H9 (cell line): ENCODE data around the gene LLCFC1. TPM values are rescaled to one million over a fixed set of nuclear protein-coding genes. Genes with fewer than 3 reads are reported as not detected.

Experiments used
- DNase-seq: peaks from one replicate; pipeline ENCODE4 v3.0.0-alpha.2; 2017
- H2AFZ ChIP-seq: one replicate; pipeline ENCODE4 v1.6.1; 2013; ENCODE audit warnings: mild to moderate bottlenecking, low read length, control low read depth, moderate library complexity
- H2AK5ac ChIP-seq: 2 replicates; pipeline ENCODE4 v1.6.1; 2013; ENCODE audit warnings: low read length, control low read depth, mixed read lengths; ENCODE audit not compliant: insufficient read length
- H2BK120ac ChIP-seq: one replicate; pipeline ENCODE4 v1.6.1; 2013; ENCODE audit warnings: low read depth, mild to moderate bottlenecking, low read length, control low read depth, inconsistent platforms; ENCODE audit not compliant: poor library complexity, severe bottlenecking
- H2BK12ac ChIP-seq: 2 replicates; pipeline ENCODE4 v1.6.1; 2013; ENCODE audit warnings: low read length, control low read depth, mixed read lengths, low read depth; ENCODE audit not compliant: insufficient read length
- H2BK15ac ChIP-seq: 2 replicates; pipeline ENCODE4 v1.6.1; 2013; ENCODE audit warnings: low read depth, low read length, control low read depth
- H2BK20ac ChIP-seq: one replicate; pipeline ENCODE4 v1.6.1; 2013; ENCODE audit warnings: low read depth, mild to moderate bottlenecking, low read length, control low read depth, inconsistent platforms; ENCODE audit not compliant: poor library complexity, severe bottlenecking
- H2BK5ac ChIP-seq: 2 replicates; pipeline ENCODE4 v1.6.1; 2013; ENCODE audit warnings: low read length, control low read depth, mixed read lengths; ENCODE audit not compliant: insufficient read length
- H3K14ac ChIP-seq: 2 replicates; pipeline ENCODE4 v1.6.1; 2013; ENCODE audit warnings: low read length, control low read depth; ENCODE audit not compliant: insufficient read depth
- H3K18ac ChIP-seq: 2 replicates; pipeline ENCODE4 v1.6.1; 2013; ENCODE audit warnings: low read depth, mild to moderate bottlenecking, mixed read lengths, low read length, control low read depth; ENCODE audit not compliant: insufficient read length
- H3K23ac ChIP-seq: 2 replicates; pipeline ENCODE4 v1.6.1; 2013; ENCODE audit warnings: low read length, control low read depth, mixed read lengths, low read depth; ENCODE audit not compliant: insufficient read length
- H3K23me2 ChIP-seq: 2 replicates; pipeline ENCODE4 v1.6.1; 2013; ENCODE audit warnings: low read depth, mild to moderate bottlenecking, mixed read lengths, low read length, control low read depth; ENCODE audit not compliant: insufficient read length, poor library complexity, severe bottlenecking
- H3K27ac ChIP-seq: 2 replicates; pipeline ENCODE4 v1.5.1; 2013; ENCODE audit warnings: low read length, control low read depth, mixed read lengths, low read depth; ENCODE audit not compliant: insufficient read length
- H3K27me3 ChIP-seq: 2 replicates; pipeline ENCODE4 v1.6.1; 2013; ENCODE audit warnings: low read length, control low read depth, inconsistent platforms; ENCODE audit not compliant: insufficient read depth
- H3K4ac ChIP-seq: 2 replicates; pipeline ENCODE4 v1.6.1; 2013; ENCODE audit warnings: low read depth, mild to moderate bottlenecking, control low read depth, inconsistent platforms, low read length, moderate library complexity
- H3K4me1 ChIP-seq: 2 replicates; pipeline ENCODE4 v1.6.1; 2013; ENCODE audit warnings: low read length, control low read depth, inconsistent platforms; ENCODE audit not compliant: insufficient read depth
- H3K4me2 ChIP-seq: 2 replicates; pipeline ENCODE4 v1.6.1; 2013; ENCODE audit warnings: low read length, control low read depth, mixed read lengths; ENCODE audit not compliant: insufficient read length, insufficient read depth
- H3K56ac ChIP-seq: 2 replicates; pipeline ENCODE4 v1.6.1; 2013; ENCODE audit warnings: low read depth, mild to moderate bottlenecking, mixed read lengths, low read length, control low read depth; ENCODE audit not compliant: insufficient read length
- H3K79me1 ChIP-seq: 2 replicates; pipeline ENCODE4 v1.6.1; 2013; ENCODE audit warnings: low read depth, mild to moderate bottlenecking, moderate library complexity, low read length, control low read depth, inconsistent platforms; ENCODE audit not compliant: insufficient read depth, poor library complexity, severe bottlenecking
- H3K79me2 ChIP-seq: 2 replicates; pipeline ENCODE4 v1.6.1; 2013; ENCODE audit warnings: low read length, control low read depth, inconsistent platforms; ENCODE audit not compliant: insufficient read depth
- H3K9ac ChIP-seq: 2 replicates; pipeline ENCODE4 v1.6.1; 2013; ENCODE audit warnings: low read length, control low read depth, mixed read lengths; ENCODE audit not compliant: insufficient read length; ENCODE audit errors: extremely low read depth
- H3K9me3 ChIP-seq: one replicate; pipeline ENCODE4 v1.6.1; 2013; ENCODE audit warnings: low read depth, low read length, inconsistent platforms; ENCODE audit not compliant: control insufficient read depth
- H3T11ph ChIP-seq: one replicate; pipeline ENCODE4 v1.6.1; 2013; ENCODE audit warnings: mild to moderate bottlenecking, low read length, control low read depth, inconsistent platforms
- H4K20me1 ChIP-seq: one replicate; pipeline ENCODE4 v1.6.1; 2013; ENCODE audit not compliant: control insufficient read depth, insufficient read length, insufficient read depth
- H4K5ac ChIP-seq: 2 replicates; pipeline ENCODE4 v1.6.1; 2013; ENCODE audit warnings: low read depth, mild to moderate bottlenecking, mixed read lengths, low read length, control low read depth; ENCODE audit not compliant: insufficient read length
- H4K8ac ChIP-seq: replicated peaks from 2 replicates; pipeline ENCODE4 v1.6.1; 2013; ENCODE audit warnings: low read length, control low read depth, mixed read lengths, low read depth; ENCODE audit not compliant: insufficient read length
- H4K91ac ChIP-seq: 2 replicates; pipeline ENCODE4 v1.6.1; 2013; ENCODE audit warnings: low read depth, mild to moderate bottlenecking, moderate library complexity, mixed read lengths, low read length, control low read depth; ENCODE audit not compliant: insufficient read length
- H3K27ac Mint-ChIP-seq, 3 experiments: 2 replicates in 2 of 3; 3 replicates in 1 of 3; pipeline ENCODE4 v1.8.0; 2020 to 2021; ENCODE audit warnings: mixed read lengths in 3 of 3, mild to moderate bottlenecking in 1 of 3, moderate library complexity in 1 of 3
- H3K27me3 Mint-ChIP-seq: 2 replicates; pipeline ENCODE4 v1.8.0; 2021; ENCODE audit warnings: low read depth, mild to moderate bottlenecking, moderate library complexity, mixed read lengths
- H3K36me3 Mint-ChIP-seq, 3 experiments: 2 replicates in 2 of 3; 3 replicates in 1 of 3; pipeline ENCODE4 v1.8.0; 2020 to 2021; ENCODE audit warnings: low read depth in 3 of 3, mixed read lengths in 3 of 3; ENCODE audit not compliant: insufficient read depth in 1 of 3
- H3K4me1 Mint-ChIP-seq, 2 experiments: 2 replicates each; pipeline ENCODE4 v1.8.0; 2020; ENCODE audit warnings: mixed read lengths in 2 of 2
- H3K4me3 Mint-ChIP-seq, 2 experiments: 2 replicates in 1 of 2; 3 replicates in 1 of 2; pipeline ENCODE4 v1.8.0; 2020 to 2021; ENCODE audit warnings: mild to moderate bottlenecking in 2 of 2, mixed read lengths in 2 of 2, moderate library complexity in 1 of 2
- H3K9me3 Mint-ChIP-seq, 2 experiments: 2 replicates in 1 of 2; 3 replicates in 1 of 2; pipeline ENCODE4 v1.8.0; 2020; ENCODE audit warnings: mild to moderate bottlenecking in 2 of 2, mixed read lengths in 2 of 2, moderate library complexity in 1 of 2
- CTCF ChIP-seq: fragments of 200-600 bp; sonication (generic); conservative IDR thresholded peaks from 3 replicates; pipeline ENCODE4 v1.8.0; 2021; ENCODE audit warnings: antibody characterized with exemption, mild to moderate bottlenecking
- WGBS: extraction: QIAGEN DNeasy Blood & Tissue Kit; methylation state at CpG from one replicate; pipeline ENCODE4 v1.1.7; 2013; ENCODE audit warnings: missing lambda C conversion rate, low lambda C conversion rate, mixed read lengths; ENCODE audit not compliant: insufficient read length; ENCODE audit errors: extremely low coverage; 5-methylcytosine and 5-hydroxymethylcytosine counted together
- total RNA-seq: library from RNA; stranded (reverse); gene quantifications from 2 replicates; pipeline ENCODE4 v1.2.1, GENCODE V29; 2021

The LLCFC1 gene
- total RNA-seq, 1 experiment from 2014 or later = not detected

GRCh38 chr7:142905759-142906158, 33.5 kb upstream of the LLCFC1 start:
- Histone ChIP-seq H3K18ac (no peak overlapping the region), H3K23me2 (no peaks in the 10 kb centered on the region), H2BK15ac (no peak overlapping the region), H3K56ac (no peak overlapping the region), H3K27me3 (no peaks in the 10 kb centered on the region; the same call in 1 of the 2 replicates), H2AFZ (no peak overlapping the region), H2BK5ac (no peak overlapping the region), H2BK20ac (no peak overlapping the region), H4K5ac (no peak overlapping the region), H3K9me3 (peaks cover 11% of the 10 kb centered on the region), H3K14ac (no peak overlapping the region), H2BK120ac (no peak overlapping the region), H3K27ac (no peak overlapping the region), H3K9ac (no peak overlapping the region), H3K23ac (no peak overlapping the region), H2BK12ac (no peak overlapping the region), H4K91ac (no peak overlapping the region), H4K8ac (no peak overlapping the region), H3K4me1 (no peaks in the 10 kb centered on the region), H3K4ac (no peak overlapping the region), H3K79me1 (no peaks in the 10 kb centered on the region), H2AK5ac (no peak overlapping the region), H3K79me2 (no peaks in the 10 kb centered on the region), H3K4me2 (no peak overlapping the region), H3T11ph (no peak overlapping the region), H4K20me1 (no peaks in the 10 kb centered on the region)
- peaks cover 30 to 35% of the 10 kb centered on the region in 2 experiments for H3K9me3 Mint-ChIP-seq
- no CpG with 5 or more reads among the region's 2 CpGs for WGBS
- H3K4me1 Mint-ChIP-seq = peaks cover 13% of the 10 kb centered on the region in 2 experiments
- no peak for TF ChIP-seq CTCF
- H3K4me3 Mint-ChIP-seq = no peak overlapping the region
- peaks cover 3 to 25% (median 7%) of the 10 kb centered on the region in 3 experiments; a peak in 6 of 7 replicates for H3K36me3 Mint-ChIP-seq
- DNase-seq = no peak
- peaks cover 10% of the 10 kb centered on the region for H3K27me3 Mint-ChIP-seq
- H3K27ac Mint-ChIP-seq = no peak overlapping the region
